ENCODE data around the gene OAS1.

DNA sequence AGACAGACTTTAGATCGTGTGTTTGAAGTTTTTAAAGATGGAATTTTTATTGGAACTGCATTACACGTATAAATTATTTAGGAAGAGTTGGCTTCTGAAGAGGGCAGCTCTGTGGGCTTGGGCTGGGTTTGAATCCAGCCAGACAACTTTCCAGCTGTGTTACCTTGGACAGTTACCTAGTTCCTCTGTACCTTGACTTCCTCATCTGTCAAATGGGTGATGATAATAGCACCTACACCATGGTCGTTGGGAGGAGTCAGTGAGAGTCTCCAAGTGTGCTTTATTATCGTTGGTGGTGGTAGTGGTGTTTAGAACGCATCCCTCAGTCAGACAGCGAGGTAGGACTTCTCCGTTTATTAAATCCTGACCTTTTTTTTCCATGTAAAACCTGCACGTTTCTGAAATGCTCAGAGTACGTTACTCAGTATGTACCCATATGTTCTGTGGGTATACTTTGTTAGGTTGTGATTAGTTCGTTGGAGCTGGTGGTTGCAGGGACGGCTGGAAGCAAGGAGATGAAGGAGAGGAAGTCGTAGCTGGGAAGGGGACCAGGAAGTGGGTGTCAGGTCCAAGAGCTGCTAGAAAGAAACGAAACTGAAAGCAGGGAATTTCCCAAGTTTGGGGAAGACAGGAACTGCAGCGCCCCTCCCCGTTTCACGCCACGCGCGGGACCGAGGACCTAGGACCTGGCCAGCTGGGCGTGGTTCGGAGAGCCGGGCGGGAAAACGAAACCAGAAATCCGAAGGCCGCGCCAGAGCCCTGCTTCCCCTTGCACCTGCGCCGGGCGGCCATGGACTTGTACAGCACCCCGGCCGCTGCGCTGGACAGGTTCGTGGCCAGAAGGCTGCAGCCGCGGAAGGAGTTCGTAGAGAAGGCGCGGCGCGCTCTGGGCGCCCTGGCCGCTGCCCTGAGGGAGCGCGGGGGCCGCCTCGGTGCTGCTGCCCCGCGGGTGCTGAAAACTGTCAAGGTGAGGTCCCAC lies 31.3 kb downstream of the OAS1 start, which contains the start of gene OAS3:
- TF ChIP-seq POLR2AphosphoS5 (IDR thresholded peaks at IDR 0.05; ENCODE audit: low read depth, low read length) (no peak), POU2F2 (IDR thresholded peaks at IDR 0.05; ENCODE audit: low read depth, low read length) (no peak), POLR2A (IDR thresholded peaks at IDR 0.05; ENCODE audit: low read depth, low read length) (no peak), TAF1 (IDR thresholded peaks at IDR 0.05; ENCODE audit: low read depth, low read length) (no peak), SPI1 (IDR thresholded peaks at IDR 0.05; ENCODE audit: low read depth, low read length) (peak; percentile 57), PAX5 (IDR thresholded peaks at IDR 0.05; ENCODE audit: insufficient read depth, low read length, severe bottlenecking) (no peak)
